GM18873 (cell line): ENCODE data around the gene TSNAX.
"Not testable (repeated sequence)": the region's sequence is repeated elsewhere in the genome, so short reads cannot be mapped to it uniquely, and the experiment has no call there.

Experiments used
- ATAC-seq: cut with Tn5 transposase; IDR thresholded peaks from one replicate; pipeline ENCODE4 v1.9.1; 2021; ENCODE audit warnings: mild to moderate bottlenecking, moderate library complexity, moderate number of reproducible peaks; ENCODE audit not compliant: unreplicated experiment, low FRiP score

TSNAX gene

DNA sequence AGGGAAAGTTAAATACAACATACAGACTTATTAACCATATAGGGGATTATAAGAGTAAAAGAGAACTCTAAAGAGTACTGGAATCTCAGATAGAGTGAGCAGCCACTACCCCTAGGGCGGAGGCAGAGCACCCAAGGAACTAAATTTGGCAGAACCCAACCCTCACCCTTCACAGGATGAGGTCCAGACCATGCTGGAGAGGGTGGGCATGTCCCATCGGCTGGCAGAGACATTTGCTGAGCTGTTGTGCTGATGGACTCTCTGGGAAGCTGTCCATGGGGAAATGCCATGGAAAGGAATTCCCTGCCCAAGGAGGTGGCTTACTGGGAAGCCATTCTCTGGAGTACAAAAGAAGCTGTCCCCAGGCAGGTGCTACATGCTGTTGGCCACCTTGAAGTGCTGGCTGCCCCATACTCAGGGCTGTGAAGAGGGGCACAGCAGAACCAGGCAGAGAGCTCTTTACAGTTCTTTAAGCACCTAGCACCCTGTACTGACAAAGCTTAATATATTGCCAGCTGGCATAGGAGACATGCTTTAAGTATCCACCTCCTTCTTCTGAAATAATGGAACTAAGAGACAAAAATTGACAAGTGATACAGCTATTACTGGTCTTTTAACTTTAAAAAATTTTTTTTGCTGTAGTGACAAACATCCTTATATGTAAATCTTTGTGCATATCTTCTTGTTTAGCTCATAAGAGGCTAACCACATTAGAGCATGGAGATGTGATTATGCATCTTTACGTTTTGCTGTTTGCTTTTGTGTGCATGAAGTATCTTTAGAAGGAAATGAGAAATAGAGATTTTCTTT, 29.6 kb downstream of the TSNAX start:
- no peak for ATAC-seq

DNA sequence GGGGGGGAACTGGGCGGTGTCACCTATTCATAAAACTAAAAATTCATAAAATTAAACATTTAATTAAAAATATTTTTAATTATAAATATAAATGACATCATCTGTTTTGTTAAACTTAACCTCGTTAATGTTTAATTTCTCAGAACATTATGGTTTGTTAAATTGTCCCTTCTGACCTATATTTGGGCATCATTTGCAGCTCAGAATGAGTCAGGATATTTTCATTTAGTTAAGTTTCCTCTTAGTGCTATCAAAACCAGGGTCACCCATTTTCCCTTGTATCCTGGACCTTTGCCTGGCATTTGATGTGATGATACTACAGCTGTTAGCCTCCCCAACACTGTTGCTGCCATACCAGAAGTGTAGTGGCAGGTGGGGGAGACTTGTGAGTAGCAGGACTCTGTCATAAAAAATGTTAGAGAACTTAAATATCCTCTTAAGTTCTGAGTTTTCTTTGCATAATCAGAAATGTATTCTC, 30.3 kb downstream of the TSNAX start:
- ATAC-seq, result no peak

DNA sequence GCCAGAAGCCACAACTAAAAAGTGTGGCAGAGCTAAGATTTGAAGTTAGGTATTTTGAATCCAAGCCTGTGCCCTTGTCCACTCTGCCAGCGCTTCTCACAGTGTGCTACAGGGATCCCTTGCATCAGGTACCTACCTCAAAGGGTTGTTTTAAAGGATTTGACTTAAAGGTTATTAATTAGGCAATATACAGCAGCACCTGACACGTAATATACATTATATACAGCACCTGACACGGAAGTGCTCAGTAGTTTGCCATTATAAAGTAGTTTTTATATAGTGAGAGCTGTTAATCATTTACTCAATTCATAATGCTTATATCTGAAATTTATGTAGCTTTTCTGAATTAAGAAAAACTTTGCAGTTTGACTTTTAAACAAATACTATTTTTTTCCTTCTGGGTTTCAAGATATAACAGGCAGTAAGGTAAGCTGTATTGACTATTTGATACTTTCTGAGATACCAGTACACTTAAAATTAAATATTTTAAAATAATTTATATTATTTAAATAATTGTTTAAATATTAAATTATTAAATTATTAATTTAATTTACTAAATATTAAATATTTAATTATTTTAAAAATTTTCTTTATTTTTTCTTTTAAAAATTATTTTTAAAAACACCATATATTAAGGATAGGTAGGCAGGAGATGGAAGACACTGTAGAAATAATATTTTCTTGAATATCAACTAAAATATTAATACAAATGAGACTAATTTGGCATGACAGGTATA, 33.3 kb downstream of the TSNAX start:
- no peak for ATAC-seq

DNA sequence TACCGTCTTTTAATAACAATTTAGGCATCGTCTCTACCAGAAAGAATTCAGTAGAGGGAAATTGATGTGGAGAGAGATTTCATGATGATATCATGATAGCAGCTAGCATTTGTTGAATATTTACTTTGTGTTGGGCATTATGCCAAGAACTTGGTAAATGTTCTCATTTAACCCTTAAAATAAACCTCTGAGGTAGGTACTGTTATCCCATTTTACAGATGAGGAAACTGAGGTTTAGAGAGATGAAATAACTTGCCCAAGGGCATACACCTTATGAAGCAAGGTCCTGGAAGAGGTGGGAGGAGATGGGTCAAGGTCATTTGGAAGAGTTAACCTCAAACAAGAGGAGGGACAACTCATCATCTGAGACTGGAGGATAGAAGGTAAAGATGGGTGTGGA, 34.8 kb downstream of the TSNAX start:
- ATAC-seq, result no peak

DNA sequence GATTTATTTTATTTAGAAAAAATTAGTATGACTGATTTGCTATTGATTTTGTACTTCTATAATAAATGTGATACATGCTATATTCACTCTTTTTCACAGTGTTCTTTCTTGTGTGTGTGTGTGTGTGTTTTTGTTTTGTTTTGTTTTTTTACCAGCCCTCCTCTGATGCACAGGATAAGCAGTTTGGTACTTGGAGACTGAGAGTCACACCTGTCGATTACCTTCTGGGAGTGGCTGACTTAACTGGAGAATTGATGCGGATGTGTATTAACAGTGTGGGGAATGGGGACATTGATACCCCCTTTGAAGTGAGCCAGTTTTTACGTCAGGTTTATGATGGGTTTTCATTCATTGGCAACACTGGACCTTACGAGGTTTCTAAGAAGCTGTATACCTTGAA, 35.9 kb downstream of the TSNAX start:
- ATAC-seq, result no peak

DNA sequence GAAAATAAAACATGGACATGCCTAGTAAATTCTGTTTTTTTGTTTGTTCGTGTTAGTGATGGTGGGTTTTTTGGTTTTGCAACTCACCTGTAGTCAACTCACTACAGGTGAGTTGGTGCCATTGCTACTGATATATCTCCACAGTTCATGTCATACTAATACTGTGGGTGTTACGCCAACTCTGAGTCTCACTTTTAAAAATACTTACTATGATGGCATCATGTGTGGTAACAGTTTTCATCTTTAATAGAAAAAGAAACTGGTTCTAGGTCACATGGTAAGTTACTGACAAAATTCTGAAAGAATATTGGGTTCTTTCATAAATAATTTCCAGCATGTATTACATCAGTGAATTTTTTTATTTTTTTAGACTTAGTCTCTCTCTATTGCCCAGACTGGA, 38.0 kb downstream of the TSNAX start:
- ATAC-seq, result no peak

DNA sequence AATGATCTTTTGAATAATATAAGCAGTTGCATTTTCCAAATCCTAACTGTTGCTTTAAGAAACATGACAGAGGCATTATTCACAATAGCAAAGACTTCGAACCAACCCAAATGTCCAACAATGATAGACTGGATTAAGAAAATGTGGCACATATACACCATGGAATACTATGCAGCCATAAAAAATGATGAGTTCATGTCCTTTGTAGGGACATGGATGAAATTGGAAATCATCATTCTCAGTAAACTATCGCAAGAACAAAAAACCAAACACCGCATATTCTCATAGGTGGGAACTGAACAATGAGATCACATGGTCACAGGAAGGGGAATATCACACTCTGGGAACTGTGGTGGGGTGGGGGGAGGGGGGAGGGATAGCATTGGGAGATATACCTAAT, 41.8 kb downstream of the TSNAX start:
- not testable (repeated sequence) for ATAC-seq

DNA sequence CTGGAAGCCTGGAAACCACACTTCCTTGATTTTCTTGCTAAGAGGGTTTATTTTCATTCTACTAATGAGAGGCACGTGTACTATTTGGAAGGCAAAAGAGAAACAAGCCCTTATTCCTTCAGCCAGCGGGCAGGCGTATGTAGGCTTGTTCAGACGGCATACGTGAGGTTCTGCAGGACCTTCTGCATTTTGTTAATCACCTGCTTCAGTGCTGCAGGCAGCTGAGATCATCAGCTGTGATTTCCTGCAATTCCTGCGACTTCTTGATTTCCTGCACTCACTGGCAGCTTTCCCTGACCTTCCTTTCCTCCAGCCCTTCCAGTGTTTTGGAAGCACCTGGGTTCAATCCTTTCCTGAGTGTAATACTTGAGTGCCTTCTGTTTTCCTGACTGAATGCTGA, 43.4 kb downstream of the TSNAX start:
- ATAC-seq, result no peak

DNA sequence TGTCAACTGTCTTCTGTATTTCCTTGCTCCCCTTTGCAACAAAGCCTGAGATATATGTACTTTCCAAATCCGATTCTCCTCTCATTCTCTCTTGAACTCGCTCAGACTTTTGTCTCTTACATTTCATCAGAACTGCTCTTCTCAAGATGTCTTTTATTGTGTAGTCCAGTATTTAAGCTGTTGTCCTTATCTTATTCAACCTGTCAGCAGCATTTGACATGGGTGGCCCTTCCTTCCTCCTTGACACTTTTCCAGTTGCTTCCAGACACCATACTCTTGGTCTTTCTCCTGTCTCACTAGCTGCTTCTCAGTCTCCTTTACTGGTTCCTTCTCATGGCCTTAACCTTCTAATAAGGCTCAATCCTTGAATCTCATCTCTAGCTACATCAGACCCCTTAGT, 47.0 kb downstream of the TSNAX start:
- ATAC-seq, result no peak

DNA sequence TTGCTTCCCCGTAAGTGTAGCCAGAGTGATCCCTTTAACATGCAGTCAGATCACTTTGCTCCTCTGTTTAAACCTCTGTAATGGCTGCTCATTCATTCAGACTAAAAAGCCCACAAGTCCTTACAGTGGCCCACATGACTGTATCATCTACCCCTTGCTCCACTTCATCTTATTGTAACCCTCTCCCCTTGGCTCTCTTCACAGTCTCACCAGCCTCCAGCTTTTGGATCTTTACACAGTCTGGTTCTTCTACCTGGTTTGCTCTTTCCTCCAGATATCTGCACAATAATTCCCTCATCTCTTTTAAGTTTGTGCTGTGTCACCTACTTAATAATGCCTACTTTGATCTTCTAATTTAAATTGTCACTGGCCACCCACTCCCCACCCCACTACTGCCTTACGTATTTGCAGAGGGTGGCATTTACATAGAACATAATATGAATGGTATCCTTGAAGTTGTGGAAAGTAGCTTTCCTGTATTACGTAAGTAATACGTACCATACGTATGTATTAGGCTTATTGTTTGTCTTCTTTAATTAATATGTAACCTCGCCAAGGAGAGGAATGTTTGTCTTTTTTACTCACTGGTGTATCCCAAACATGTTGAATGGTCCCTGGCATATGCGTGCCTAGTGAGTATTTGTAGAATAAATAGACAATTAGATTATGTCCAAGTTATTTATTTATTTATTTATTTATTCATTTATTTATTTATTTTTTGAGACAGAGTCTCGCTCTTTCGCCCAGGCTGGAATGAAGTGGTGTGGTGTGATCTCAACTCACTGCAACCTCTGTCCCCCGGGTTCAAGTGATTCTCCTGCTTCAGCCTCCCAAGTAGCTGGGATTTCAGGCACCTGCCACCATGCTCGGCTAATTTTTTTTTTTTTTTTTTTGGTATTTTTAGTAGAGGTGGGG, 48.6 kb downstream of the TSNAX start:
- ATAC-seq, result no peak

DNA sequence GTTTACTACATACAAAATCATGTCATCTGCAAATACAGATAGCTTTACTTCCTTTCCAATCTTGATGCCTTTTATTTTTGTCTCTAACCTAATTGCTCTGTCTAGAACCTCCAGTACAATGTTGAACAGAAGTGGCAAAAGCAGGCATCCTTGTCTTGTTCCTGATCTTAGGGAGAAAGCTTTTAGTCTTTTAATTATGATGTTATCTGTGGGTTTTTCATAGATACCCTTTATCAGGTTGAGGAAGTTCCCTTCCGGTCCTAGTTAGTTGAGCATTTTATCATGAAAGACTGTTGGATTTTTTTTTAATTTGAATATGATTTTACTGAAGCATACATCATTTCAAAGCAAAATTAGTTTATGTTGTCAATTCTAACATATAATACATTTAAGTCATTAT, 52.4 kb downstream of the TSNAX start:
- no peak for ATAC-seq

DNA sequence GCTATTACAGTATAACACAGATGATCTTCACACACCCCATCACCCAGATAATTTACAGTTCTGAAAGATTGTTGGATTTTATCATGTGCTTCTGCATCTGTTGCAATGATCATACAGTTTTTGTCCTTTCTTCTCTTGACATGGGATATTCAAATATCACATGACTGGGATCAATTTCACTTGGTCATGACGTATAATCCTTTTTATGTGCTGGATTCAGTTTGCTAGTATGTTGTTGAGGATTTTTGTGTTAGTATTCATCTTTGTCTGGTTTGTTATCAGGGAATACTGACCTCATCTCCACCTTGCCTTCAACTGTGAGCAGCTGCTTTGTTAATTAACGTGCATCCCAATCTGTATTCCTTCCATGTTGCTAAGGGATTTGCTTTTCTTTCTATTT, 53.4 kb downstream of the TSNAX start:
- no peak for ATAC-seq

DNA sequence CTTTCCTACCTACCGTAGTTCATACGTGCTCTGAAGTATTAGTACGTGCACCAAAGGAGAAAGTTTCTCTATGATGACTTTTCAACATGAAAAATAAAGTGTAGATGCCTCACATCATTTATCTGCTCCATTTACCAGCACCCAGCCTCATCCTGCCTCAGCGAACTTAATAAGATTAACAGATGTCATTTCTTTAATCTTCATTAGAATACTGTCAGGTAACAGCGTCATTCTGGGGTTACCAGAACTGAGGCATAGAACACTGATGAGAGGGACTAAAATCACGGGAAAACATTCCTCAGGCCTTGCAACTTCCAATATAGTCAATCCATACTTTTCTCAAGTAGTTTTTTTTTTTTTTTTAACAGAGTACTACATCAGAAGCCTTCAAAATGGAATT, 54.9 kb downstream of the TSNAX start:
- ATAC-seq, result no peak

DNA sequence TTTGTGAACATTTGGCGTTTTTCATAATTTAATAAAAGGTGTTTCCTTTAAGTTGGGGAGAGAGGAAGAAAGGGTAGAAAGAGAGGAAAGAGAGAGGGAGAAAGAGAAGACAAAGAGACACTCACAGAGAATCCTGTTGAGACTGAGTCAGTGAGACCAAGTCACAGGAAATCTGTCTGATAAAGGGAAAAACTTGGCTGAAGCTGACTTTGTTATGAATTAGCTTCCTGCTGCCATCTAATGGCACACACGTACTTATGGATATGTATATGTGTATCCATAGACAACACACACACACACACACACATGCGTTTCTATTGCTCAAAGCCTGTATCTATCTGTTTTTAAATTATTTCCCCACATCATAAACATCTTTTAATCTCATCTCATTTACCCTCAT, 55.6 kb downstream of the TSNAX start:
- no peak for ATAC-seq

DNA sequence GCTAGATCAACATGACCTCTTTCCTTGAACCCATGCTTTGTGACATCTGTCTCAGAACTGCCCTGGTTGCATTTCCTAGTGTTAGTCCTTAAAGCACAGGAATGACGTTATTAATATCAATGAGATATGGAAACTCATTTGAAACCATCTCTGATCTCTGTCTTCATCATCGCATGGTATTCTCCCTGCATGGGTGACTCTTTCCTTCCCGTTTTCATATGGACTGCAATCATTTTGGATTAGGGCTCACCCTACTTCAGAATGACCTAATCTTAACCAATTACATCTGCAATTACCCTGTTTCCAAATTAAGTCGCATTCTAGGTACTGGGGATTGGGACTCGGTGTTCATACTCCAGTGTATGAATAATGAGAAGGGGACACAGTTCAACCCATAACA, 56.5 kb downstream of the TSNAX start:
- ATAC-seq, result no peak

DNA sequence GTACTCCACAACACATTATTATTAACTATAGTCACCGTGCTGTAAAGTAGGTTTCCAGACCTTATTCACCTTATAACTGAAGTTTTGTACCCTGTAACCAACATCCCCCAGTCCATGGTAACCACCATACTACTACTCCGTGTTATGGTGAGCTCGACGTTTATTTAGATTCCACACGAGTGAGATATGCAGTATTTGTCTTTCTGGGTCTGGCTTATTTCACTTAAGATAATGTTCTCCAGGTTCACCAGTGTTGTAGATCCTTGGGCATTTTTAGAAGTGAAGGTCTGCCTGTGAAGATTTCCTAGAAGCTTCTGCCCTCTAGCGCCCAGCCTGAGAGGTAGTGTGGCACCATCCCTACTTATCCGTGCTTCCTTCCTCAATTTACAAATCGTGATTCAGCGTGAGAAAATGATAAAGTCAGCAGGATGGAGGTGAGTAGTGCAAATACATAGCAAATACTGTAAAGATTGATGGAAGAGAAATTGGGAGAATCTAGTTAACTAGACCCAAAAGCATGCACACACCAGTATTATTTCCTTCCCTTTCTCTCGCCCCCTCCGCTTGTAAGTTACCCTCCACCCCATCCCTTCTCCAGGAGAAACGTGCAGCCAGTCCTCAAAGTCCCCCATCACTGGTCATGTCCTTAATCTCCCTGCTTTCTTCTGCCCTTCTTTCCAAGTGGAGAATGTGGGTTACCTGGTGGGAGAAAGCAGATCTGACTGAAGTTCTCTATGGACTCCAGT, 62.2 kb downstream of the TSNAX start:
- no peak for ATAC-seq

DNA sequence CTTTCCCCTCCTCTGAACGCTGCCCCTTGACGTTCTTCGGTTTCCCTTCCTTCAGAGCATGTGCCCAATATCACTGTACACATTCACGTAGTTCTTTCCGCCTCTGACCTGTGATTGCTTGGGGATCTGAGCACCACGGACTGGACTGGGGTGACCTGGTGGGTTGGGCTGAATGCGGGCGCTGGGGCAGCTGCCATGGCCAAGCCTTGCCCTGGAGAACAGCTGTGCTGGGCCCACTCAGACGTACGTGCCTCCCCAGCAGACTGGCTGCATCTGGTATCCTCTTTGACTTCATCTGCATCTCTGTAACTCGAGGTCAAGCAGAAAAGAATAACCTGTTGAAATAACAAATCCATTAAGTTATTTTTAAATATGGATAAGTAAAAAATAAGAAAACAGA, 63.0 kb downstream of the TSNAX start:
- no peak for ATAC-seq

DNA sequence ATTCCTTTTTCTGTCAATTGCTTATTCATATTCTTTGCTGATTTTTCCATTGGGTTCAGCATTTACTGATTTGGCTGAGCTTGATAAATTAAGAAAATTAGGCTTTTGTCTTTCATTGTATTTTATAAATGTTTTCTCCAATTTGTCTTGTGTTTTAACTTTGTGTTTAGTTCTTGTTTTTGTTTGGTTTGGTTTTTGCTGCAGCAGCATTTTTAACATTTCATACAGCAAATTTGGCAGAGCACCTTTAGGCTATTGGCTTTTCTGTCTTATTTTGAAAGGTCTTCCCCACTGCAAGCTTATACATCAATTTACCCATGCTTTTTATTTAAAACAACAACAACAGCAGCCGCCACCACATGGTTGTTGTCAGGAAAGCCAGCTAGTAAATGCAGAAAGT, 64.3 kb downstream of the TSNAX start:
- ATAC-seq, result no peak

DNA sequence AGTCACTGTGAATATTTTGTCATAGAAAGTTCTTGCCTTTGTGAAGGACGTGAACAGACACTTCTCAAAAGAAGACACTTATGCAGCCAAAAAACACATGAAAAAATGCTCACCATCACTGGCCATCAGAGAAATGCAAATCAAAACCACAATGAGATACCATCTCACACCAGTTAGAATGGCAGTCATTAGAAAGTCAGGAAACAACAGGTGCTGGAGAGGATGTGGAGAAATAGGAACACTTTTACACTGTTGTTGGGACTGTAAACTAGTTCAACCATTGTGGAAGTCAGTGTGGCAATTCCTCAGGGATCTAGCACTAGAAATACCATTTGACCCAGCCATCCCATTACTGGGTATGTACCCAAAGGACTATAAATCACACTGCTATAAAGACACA, 64.8 kb downstream of the TSNAX start:
- ATAC-seq, result not testable (repeated sequence)

DNA sequence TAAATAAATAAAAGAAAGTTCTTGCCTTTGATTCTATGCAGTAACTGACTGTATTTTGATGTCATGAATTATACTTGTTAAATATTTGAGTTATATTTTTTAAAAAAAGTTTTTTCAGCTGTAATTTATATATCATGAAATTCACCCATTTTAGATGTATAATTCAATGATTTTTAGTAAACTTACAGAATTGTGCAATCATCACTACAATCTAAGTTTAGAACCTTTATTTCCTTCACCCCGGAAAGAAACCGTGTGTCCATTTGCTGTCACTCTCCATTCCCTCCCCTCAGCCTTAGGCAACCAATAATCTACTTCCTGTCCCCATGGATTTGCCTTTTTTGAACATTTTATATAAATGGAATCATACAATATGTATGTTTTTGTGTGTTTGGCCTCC, 65.7 kb downstream of the TSNAX start:
- no peak for ATAC-seq
